BLaER1 treated with 17β-estradiol and CSF1 and Interleukin-3, amounts not matched to agents 10 nM and 100 nM (cell line): Measurements from ENCODE around the gene KRTAP10-6.
"Not testable (repeated sequence)": the region's sequence is repeated elsewhere in the genome, so short reads cannot be mapped to it uniquely, and the experiment has no call there.

Experiments used
- H3K27ac ChIP-seq, 11 experiments: shearing (Covaris generic); formaldehyde crosslinking; 2 replicates each; pipeline ENCODE4 v1.8.1; 2022
- H3K27me3 ChIP-seq, 11 experiments: shearing (Covaris generic); formaldehyde crosslinking; 2 replicates each; pipeline ENCODE4 v1.8.1; 2022
- H3K36me3 ChIP-seq, 11 experiments: shearing (Covaris generic); formaldehyde crosslinking; 2 replicates each; pipeline ENCODE4 v1.8.1; 2022
- H3K4me1 ChIP-seq, 10 experiments: shearing (Covaris generic); formaldehyde crosslinking; 2 replicates each; pipeline ENCODE4 v1.8.1; 2022
- H3K4me2 ChIP-seq, 11 experiments: shearing (Covaris generic); formaldehyde crosslinking; 2 replicates each; pipeline ENCODE4 v1.8.1; 2022
- H3K4me3 ChIP-seq, 10 experiments: shearing (Covaris generic); formaldehyde crosslinking; 2 replicates each; pipeline ENCODE4 v1.8.1; 2022
- H3K9ac ChIP-seq, 11 experiments: shearing (Covaris generic); formaldehyde crosslinking; 2 replicates each; pipeline ENCODE4 v1.8.1; 2022
- H3K9me3 ChIP-seq, 11 experiments: shearing (Covaris generic); formaldehyde crosslinking; replicated peaks in 1 of 11; 2 replicates each; pipeline ENCODE4 v1.8.1; 2022
- H4K20me1 ChIP-seq, 11 experiments: shearing (Covaris generic); formaldehyde crosslinking; 2 replicates each; pipeline ENCODE4 v1.8.1; 2022
- Cebpa-rat ChIP-seq, 11 experiments: shearing (Covaris generic); IDR thresholded peaks; 2 replicates each; pipeline ENCODE4 v1.8.1; 2022

KRTAP10-6 gene

DNA sequence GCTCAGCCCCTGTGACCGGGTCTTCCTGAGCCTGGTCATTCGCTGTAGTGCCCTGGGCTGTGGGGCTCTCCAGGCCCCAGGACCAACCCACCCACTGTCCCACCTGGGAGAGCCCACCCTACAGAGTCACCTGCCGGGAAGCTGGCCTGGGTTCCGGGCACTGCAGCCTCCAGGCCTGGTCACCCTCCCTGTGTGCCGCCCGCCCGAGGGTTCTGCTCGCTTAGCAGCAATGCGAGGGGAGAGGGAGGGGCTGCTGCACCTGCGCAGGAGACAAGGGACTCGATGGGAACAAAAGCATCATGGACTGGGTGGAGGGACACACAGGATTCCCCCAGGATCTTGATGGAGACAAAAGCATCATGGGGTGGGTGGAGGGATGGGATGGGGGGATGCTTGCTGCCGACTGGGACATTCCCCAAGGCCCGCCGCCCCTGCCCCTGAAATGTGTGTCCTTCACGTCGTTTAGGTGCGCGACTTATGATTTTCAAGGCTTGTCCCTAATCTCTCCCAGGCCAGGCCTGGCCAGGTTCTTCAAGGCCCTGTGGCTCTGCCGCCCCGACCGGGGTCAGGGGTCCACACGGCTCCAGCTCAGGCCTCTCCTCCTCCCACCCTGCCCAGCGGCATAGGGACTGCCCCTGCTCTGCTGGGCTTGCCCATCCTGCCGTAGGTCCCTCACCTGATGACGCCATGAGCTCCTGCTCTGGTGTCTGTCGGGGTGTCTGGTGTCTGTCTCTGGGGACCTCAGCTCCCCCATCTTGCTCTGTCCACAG, 21.3 kb upstream of the KRTAP10-6 start:
- Histone ChIP-seq H3K4me2 (no peak overlapping the region), H3K4me3 (no peak overlapping the region), H3K9me3 (peaks cover 35 to 41% (median 37%) of the 10 kb centered on the region in 11 experiments), H4K20me1 (no peaks in the 10 kb centered on the region), H3K27ac (no peak overlapping the region), H3K36me3 (peaks cover 0 to 7% (median 0%) of the 10 kb centered on the region in 11 experiments; a peak in 4 of 22 replicates), H3K9ac (no peak overlapping the region), H3K27me3 (peaks cover 0 to 5% (median 0%) of the 10 kb centered on the region in 11 experiments; a peak in 3 of 22 replicates), H3K4me1 (peaks cover 20 to 46% (median 38%) of the 10 kb centered on the region in 10 experiments)
- no peak for TF ChIP-seq Cebpa-rat (IDR thresholded peaks at IDR 0.05)

DNA sequence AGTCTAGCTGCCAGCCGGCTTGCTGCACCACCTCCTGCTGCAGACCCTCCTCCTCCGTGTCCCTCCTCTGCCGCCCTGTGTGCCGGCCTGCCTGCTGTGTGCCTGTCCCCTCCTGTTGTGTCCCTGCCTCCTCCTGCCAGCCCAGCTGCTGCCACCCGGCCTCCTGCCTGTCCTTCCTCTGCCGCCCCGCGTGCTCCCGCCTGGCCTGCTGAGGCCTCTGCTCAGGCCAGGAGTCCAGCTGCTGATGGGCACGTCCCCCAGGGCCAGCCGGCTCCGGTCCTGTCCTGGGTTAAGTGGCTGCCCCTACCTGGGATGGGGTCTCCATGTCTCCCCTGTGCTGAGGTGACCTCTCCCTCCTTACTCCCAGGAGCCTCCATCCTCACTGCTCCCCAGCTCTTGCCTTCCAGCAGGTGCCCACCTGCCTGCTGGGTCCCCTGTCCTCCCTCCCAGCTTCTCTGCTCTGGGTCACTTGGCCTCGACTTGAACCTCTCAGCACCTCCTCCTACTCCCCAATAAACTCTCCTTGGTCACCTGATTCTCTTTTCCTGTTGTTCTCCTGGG, 20.4 kb upstream of the KRTAP10-6 start:
- no peak overlapping the region for H3K4me3 ChIP-seq
- no peak overlapping the region for H3K9ac ChIP-seq
- peaks cover 36 to 44% (median 37%) of the 10 kb centered on the region in 11 experiments for H3K9me3 ChIP-seq
- TF ChIP-seq Cebpa-rat (IDR thresholded peaks at IDR 0.05), result no peak
- H4K20me1 ChIP-seq, result no peaks in the 10 kb centered on the region
- peaks cover 0 to 7% (median 0%) of the 10 kb centered on the region in 11 experiments; a peak in 4 of 22 replicates for H3K36me3 ChIP-seq
- H3K4me1 ChIP-seq, result peaks cover 11 to 38% (median 30%) of the 10 kb centered on the region in 10 experiments
- peaks cover 0 to 5% (median 0%) of the 10 kb centered on the region in 11 experiments; a peak in 3 of 22 replicates for H3K27me3 ChIP-seq
- no peak overlapping the region for H3K27ac ChIP-seq
- H3K4me2 ChIP-seq, result no peak overlapping the region; a peak in 1 of 22 replicates

GRCh38 chr21:44612029-44612486, 19.8 kb upstream of the KRTAP10-6 start, which contains the start of gene KRTAP10-8:
TSS of gene KRTAP10-8 (plus strand) at chr21:44612079. CDS start at chr21:44612101, 22 bp downstream.
- TF ChIP-seq Cebpa-rat (IDR thresholded peaks at IDR 0.05), result no peak
- Histone ChIP-seq H3K4me1 (peaks cover 4 to 33% (median 26%) of the 10 kb centered on the region in 10 experiments), H3K27ac (no peak within 1 kb of the TSS), H4K20me1 (no peaks in the 10 kb centered on the region), H3K9ac (no peak within 1 kb of the TSS), H3K4me2 (no peak within 1 kb of the TSS; a peak in 1 of 22 replicates), H3K27me3 (peaks cover 0 to 5% (median 0%) of the 10 kb centered on the region in 11 experiments; a peak in 3 of 22 replicates), H3K36me3 (peaks cover 0 to 7% (median 0%) of the 10 kb centered on the region in 11 experiments; a peak in 4 of 22 replicates), H3K9me3 (peaks cover 36 to 45% (median 37%) of the 10 kb centered on the region in 11 experiments), H3K4me3 (no peak within 1 kb of the TSS)

- Histone ChIP-seq H3K27me3 (peaks cover 0 to 5% (median 0%) of the 10 kb centered on the region in 11 experiments; a peak in 3 of 22 replicates), H3K27ac (no peak overlapping the region), H3K36me3 (peaks cover 0 to 7% (median 0%) of the 10 kb centered on the region in 11 experiments; a peak in 4 of 22 replicates), H3K9me3 (peaks cover 36 to 46% (median 39%) of the 10 kb centered on the region in 11 experiments), H3K4me3 (no peak overlapping the region), H3K9ac (no peak overlapping the region), H4K20me1 (no peaks in the 10 kb centered on the region), H3K4me1 (peaks cover 0 to 28% (median 23%) of the 10 kb centered on the region in 10 experiments; a peak in 16 of 20 replicates), H3K4me2 (no peak overlapping the region)
- TF ChIP-seq Cebpa-rat (IDR thresholded peaks at IDR 0.05), result no peak
Observed at GRCh38 chr21:44611551-44611950, 19.2 kb upstream of the KRTAP10-6 start.

GRCh38 chr21:44610157-44610843, 18.0 kb upstream of the KRTAP10-6 start:
- not testable (repeated sequence) for H3K9ac ChIP-seq, H3K4me2 ChIP-seq
- H3K9me3 ChIP-seq, result peaks cover 36 to 52% (median 40%) of the 10 kb centered on the region in 11 experiments

DNA sequence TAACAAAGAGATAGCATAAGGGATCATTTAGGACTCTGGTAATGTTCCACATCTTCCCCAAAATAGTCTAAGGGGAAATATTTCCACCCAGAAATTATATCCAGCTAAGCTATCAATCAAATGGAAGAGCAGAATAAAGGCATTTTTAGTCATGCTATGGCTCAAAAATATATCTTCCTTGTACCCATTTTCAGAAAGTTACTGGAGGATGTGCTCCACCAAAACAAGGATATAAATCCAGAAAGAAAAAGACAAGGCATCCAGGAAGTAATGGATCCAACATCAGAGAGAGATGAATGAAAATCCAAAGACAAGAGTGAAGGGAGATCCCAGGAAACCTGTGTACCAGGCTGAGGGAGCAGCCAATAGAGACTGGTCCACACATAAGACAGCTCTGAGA, 16.9 kb upstream of the KRTAP10-6 start:
- peaks cover 0 to 7% (median 0%) of the 10 kb centered on the region in 11 experiments; a peak in 4 of 22 replicates for H3K36me3 ChIP-seq
- H3K27me3 ChIP-seq, result no peaks in the 10 kb centered on the region
- H3K4me2 ChIP-seq, result no peak overlapping the region
- peaks cover 38 to 55% (median 46%) of the 10 kb centered on the region in 11 experiments for H3K9me3 ChIP-seq
- H3K4me3 ChIP-seq, result no peak overlapping the region
- peaks cover 0 to 4% (median 1%) of the 10 kb centered on the region in 10 experiments; a peak in 8 of 20 replicates for H3K4me1 ChIP-seq
- no peak for TF ChIP-seq Cebpa-rat (IDR thresholded peaks at IDR 0.05)
- H3K27ac ChIP-seq, result no peak overlapping the region
- no peak overlapping the region for H3K9ac ChIP-seq
- no peaks in the 10 kb centered on the region for H4K20me1 ChIP-seq

More at GRCh38 chr21:44610157-44610843, 18.0 kb upstream of the KRTAP10-6 start:
- Histone ChIP-seq H3K4me1 (peaks cover 0 to 15% (median 12%) of the 10 kb centered on the region in 10 experiments; a peak in 13 of 20 replicates), H3K4me3 (peak overlapping the region in 1 of 10 experiments; percentile 15; a peak in 1 of 20 replicates)
- not testable (repeated sequence) for H3K36me3 ChIP-seq, H3K27me3 ChIP-seq, H4K20me1 ChIP-seq, H3K27ac ChIP-seq

DNA sequence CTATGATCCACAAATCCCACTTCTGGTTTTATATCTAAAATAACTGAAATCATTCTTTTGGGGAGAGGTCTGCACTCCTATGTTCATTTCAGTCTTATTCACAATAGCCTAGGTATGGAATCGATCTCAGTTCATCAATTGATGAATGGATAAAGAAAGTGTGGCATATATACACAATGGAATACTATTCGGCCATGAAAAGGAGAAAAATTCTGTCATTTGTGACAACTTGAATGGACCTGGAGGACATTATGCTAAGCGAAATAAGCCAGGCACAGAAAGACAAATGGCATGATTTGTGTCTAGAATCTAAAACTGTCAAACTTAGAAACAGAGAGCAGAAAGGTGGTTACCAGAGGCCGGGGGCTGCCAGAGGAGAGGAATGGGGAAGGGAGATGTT, 14.2 kb upstream of the KRTAP10-6 start:
- Histone ChIP-seq H3K4me1 (no peaks in the 10 kb centered on the region; a peak in 1 of 20 replicates), H3K4me3 (no peak overlapping the region), H3K27me3 (no peaks in the 10 kb centered on the region), H4K20me1 (no peaks in the 10 kb centered on the region), H3K36me3 (peaks cover 0 to 7% (median 0%) of the 10 kb centered on the region in 11 experiments; a peak in 4 of 22 replicates), H3K9me3 (peaks cover 36 to 57% (median 45%) of the 10 kb centered on the region in 11 experiments), H3K4me2 (no peak overlapping the region), H3K9ac (no peak overlapping the region), H3K27ac (no peak overlapping the region)
- no peak for TF ChIP-seq Cebpa-rat (IDR thresholded peaks at IDR 0.05)

DNA sequence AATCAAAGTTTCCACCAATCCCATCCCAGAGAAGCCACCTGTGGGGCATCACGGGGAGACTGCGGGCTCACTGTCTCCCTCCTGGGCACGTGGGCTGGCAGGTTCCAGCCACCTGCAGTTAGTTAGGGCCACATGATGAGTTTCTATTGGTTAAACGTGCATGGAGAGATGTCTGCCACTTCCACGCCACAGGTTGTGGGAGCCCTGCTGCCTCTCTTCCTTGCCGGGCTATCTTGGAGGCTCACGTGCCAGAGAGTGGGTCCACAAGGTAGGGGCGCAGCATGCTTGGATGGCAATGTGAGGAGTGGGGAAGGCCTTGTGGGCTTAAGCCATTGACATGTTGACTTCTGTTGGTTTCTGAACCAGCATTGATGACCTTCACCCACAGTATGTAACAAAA, 11.6 kb upstream of the KRTAP10-6 start:
- Histone ChIP-seq H3K9me3 (peaks cover 10 to 32% (median 19%) of the 10 kb centered on the region in 11 experiments), H3K27me3 (no peaks in the 10 kb centered on the region)

More for the DNA sequence above, 11.6 kb upstream of the KRTAP10-6 start:
- Histone ChIP-seq H3K27ac (no peak overlapping the region), H3K9ac (no peak overlapping the region), H3K36me3 (no peaks in the 10 kb centered on the region), H3K4me2 (no peak overlapping the region), H3K4me1 (no peaks in the 10 kb centered on the region; a peak in 1 of 20 replicates), H3K4me3 (no peak overlapping the region), H4K20me1 (no peaks in the 10 kb centered on the region)
- TF ChIP-seq Cebpa-rat (IDR thresholded peaks at IDR 0.05), result no peak
